Stromal cell of bone marrow (primary cell): ENCODE results near the gene GPR3.
A peak's percentile ranks its signal among the peaks of the same experiment; 100 is the strongest.
"Not testable (repeated sequence)": the region's sequence is repeated elsewhere in the genome, so short reads cannot be mapped to it uniquely, and the experiment has no call there.

Source experiments
- DNase-seq: peaks from one replicate; pipeline ENCODE4 v3.0.0-alpha.2; 2012; ENCODE audit warnings: low read depth

GPR3 gene

GRCh38 chr1:27400082-27400962 lies 7.9 kb downstream of the GPR3 start:
- DNase-seq: no peak

- DNase-seq: no peak
These were observed 8.5 kb downstream of the GPR3 start for GRCh38 chr1:27400963-27401341.

- peak; percentile 48 for DNase-seq
These were observed 9.9 kb downstream of the GPR3 start for GRCh38 chr1:27402349-27402754.

GRCh38 chr1:27403065-27403726 lies 10.8 kb downstream of the GPR3 start:
- DNase-seq: peak; percentile 75

GRCh38 chr1:27403931-27404330 lies 11.5 kb downstream of the GPR3 start:
- no peak for DNase-seq

GRCh38 chr1:27405074-27405473 lies 12.7 kb downstream of the GPR3 start:
- DNase-seq: peak; percentile 73

GRCh38 chr1:27405598-27406361 lies 13.4 kb downstream of the GPR3 start:
- not testable (repeated sequence) for DNase-seq

- DNase-seq: no peak
These were observed 13.9 kb downstream of the GPR3 start for GRCh38 chr1:27406362-27406680.

GRCh38 chr1:27406791-27407190 lies 14.4 kb downstream of the GPR3 start:
- not testable (repeated sequence) for DNase-seq

GRCh38 chr1:27408151-27408550 lies 15.7 kb downstream of the GPR3 start:
- DNase-seq: no peak

- no peak for DNase-seq
These were observed 17.2 kb downstream of the GPR3 start for GRCh38 chr1:27409669-27410068.

- no peak for DNase-seq
These were observed 18.3 kb downstream of the GPR3 start for GRCh38 chr1:27410709-27411108.

- no peak for DNase-seq
These were observed 20.1 kb downstream of the GPR3 start for GRCh38 chr1:27412502-27412901.

- DNase-seq: no peak
These were observed 20.6 kb downstream of the GPR3 start for GRCh38 chr1:27413004-27413403.

- DNase-seq: no peak
These were observed 21.7 kb downstream of the GPR3 start for GRCh38 chr1:27414091-27414490.

GRCh38 chr1:27416387-27417111 lies 24.1 kb downstream of the GPR3 start:
- DNase-seq: peak; percentile 57

- no peak for DNase-seq
These were observed 25.3 kb downstream of the GPR3 start for GRCh38 chr1:27417713-27418112.

- peak; percentile 95 for DNase-seq
These were observed 26.1 kb downstream of the GPR3 start for GRCh38 chr1:27418326-27419185.

GRCh38 chr1:27423709-27424108 lies 31.3 kb downstream of the GPR3 start:
- DNase-seq: no peak

- no peak for DNase-seq
These were observed 34.9 kb downstream of the GPR3 start for GRCh38 chr1:27427329-27427728.

GRCh38 chr1:27427816-27428315 lies 35.4 kb downstream of the GPR3 start:
- no peak for DNase-seq
